Peyer's patch (tissue), 4 donors: ENCODE results near the gene NAT8L. TPM values are rescaled to one million over a fixed set of nuclear protein-coding genes. Genes with fewer than 3 reads are reported as not detected.

Experiments used
- DNase-seq, 3 donors: peaks; one replicate each; pipeline ENCODE4 v3.0.0-alpha.2; 2017 to 2019
- H3K27ac ChIP-seq, 4 donors: fragments of 200-600 bp; sonication (generic); one replicate each; pipeline ENCODE4 v1.5.1; 2016 to 2019
- H3K27me3 ChIP-seq, 2 donors: fragments of 200-600 bp; sonication (generic); one replicate each; pipeline ENCODE4 v1.5.1; 2019
- H3K36me3 ChIP-seq, 3 donors: fragments of 200-600 bp; sonication (generic); one replicate each; pipeline ENCODE4 v1.5.1; 2016 to 2019
- H3K4me1 ChIP-seq, 4 donors: fragments of 200-600 bp; sonication (generic); one replicate each; pipeline ENCODE4 v1.5.1; 2016 to 2019
- H3K4me3 ChIP-seq, 4 donors: fragments of 200-600 bp; sonication (generic); 1 replicate in 3 of 4; 2 replicates in 1 of 4; pipeline ENCODE4 v1.5.1; 2016 to 2019; ENCODE audit warnings: mild to moderate bottlenecking in 1 of 4
- H3K9me3 ChIP-seq, 4 donors: fragments of 200-600 bp; sonication (generic); one replicate each; pipeline ENCODE4 v1.5.1; 2016 to 2019; ENCODE audit warnings: mild to moderate bottlenecking in 1 of 4
- CTCF ChIP-seq, 6 experiments: fragments of 450-650 bp in 4 of 6; fragments of 200-600 bp in 2 of 6; sonication (generic) in 1 of 6; IDR thresholded peaks; one replicate each; pipeline ENCODE4 v1.5.1; 2017 to 2019; ENCODE audit warnings: antibody characterized with exemption in 6 of 6, mild to moderate bottlenecking in 3 of 6, moderate library complexity in 1 of 6
- POLR2A ChIP-seq, 2 donors: fragments of 450-650 bp; IDR thresholded peaks; one replicate each; pipeline ENCODE4 v1.5.1; 2017; ENCODE audit warnings: antibody characterized with exemption in 2 of 2, mild to moderate bottlenecking in 2 of 2, moderate library complexity in 2 of 2
- total RNA-seq, 4 donors: library from RNA; depleted of rRNA; stranded (reverse); fragments of >200 nt; gene quantifications; one replicate each; pipeline ENCODE4 v1.1.0, GENCODE V29; 2016

The NAT8L gene
- total RNA-seq, 4 donors from 2014 or later, result 0.27 TPM; not detected in 3

DNA sequence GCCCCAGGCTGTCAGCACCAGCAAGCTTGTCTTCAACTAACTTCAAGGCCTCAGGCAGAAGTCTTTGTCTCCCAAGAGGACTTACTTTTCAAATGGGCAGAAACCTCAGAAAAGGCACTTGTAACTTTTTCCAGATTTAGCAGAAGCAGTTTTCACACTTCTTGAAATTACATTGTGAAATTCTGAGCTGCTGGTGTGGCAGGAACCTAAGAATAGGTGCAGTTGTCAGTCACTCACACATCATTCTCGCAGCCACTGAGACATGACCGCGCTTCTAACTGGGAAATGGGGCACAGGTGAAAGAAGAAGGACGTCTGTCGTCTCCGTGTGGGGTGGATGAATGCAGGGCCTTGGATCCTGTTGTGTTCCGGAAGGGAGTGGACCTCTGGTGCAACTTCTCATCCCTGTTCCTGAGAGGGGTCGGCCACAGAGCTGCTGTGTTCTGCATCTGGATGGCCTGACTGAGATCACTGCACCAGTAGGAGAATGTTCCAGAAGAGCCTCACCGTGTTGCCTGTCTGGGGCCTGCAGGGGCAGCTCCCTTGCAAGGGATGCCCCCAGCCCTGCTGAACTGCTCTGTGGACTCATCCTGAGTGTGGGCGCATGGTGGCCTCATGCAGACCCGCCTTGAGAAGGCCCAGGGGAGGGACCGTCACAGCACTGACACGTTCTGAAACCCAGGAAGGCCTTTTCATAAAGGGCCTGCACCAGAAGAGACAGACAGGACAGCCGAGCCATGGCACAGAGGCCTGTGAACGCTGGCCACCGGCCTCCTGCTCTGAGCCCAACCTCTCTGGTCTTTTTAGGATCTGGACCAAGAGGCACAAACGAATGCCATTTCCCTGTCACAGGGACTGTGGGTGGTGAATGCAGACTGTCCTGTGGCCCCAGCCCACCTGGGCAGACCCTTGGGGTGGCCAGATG lies 18.7 kb downstream of the NAT8L start:
- no peak for DNase-seq
- Histone ChIP-seq H3K4me3 (no peak overlapping the region), H3K27me3 (no peaks in the 10 kb centered on the region), H3K36me3 (no peaks in the 10 kb centered on the region), H3K27ac (no peak overlapping the region), H3K9me3 (no peaks in the 10 kb centered on the region), H3K4me1 (no peaks in the 10 kb centered on the region)
- TF ChIP-seq CTCF (IDR thresholded peaks at IDR 0.05) (no peak), POLR2A (IDR thresholded peaks at IDR 0.05) (no peak)

DNA sequence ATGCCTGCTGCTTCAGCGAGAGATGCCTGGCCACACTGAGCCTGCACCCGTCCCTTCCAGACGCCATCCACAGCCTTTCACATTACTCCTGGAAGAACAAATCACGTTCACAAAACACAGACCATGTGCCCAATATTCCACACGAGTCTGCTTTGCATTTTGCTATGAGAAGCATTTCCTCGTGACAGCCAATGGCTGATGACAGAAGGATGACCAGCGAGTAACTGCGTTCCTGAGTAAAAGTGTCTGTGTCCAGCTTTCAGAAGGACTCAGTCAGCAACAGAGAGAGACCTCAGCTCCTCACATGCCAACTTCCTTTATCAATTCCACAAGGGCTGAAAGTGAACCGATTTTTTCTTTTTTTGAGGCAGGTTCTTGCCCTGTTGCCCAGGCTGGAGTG lies 19.5 kb downstream of the NAT8L start:
- no peak overlapping the region for H3K27ac ChIP-seq
- no peak for TF ChIP-seq POLR2A (IDR thresholded peaks at IDR 0.05)
- TF ChIP-seq CTCF (IDR thresholded peaks at IDR 0.05), result no peak
- no peaks in the 10 kb centered on the region for H3K27me3 ChIP-seq
- DNase-seq, result peak in 1 of 3 donors; percentile 8
- H3K4me1 ChIP-seq, result no peaks in the 10 kb centered on the region
- H3K4me3 ChIP-seq, result no peak overlapping the region
- H3K36me3 ChIP-seq, result no peaks in the 10 kb centered on the region
- H3K9me3 ChIP-seq, result no peaks in the 10 kb centered on the region

GRCh38 chr4:2079006-2079405 lies 19.9 kb downstream of the NAT8L start:
- no peaks in the 10 kb centered on the region for H3K27me3 ChIP-seq

DNA sequence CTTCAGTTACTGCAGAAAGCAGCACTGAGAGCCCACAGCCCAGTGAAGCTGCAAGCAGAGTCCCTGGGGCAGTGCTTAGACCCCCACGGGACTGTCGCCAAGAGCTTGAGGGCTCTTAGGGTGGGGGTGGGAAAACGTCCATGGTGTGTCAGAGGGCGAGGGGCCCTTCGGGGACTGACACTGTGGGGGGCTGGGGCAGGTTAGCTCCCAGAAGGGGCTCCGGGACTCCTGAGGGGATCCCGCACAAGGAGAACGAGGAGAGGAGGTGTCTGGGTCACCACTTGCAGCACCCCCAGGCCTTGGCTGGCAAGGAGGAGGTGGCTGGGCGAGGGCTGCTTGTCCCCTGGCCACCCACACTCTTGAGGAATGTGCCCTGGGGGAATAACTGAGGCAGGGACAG lies 20.8 kb downstream of the NAT8L start:
- TF ChIP-seq CTCF (IDR thresholded peaks at IDR 0.05), result no peak
- no peak for TF ChIP-seq POLR2A (IDR thresholded peaks at IDR 0.05)
- DNase-seq, result peak in 1 of 3 donors; percentile 34
- H3K9me3 ChIP-seq, result no peaks in the 10 kb centered on the region
- no peaks in the 10 kb centered on the region for H3K36me3 ChIP-seq
- H3K4me3 ChIP-seq, result no peak overlapping the region
- H3K27ac ChIP-seq, result no peak overlapping the region
- no peaks in the 10 kb centered on the region for H3K4me1 ChIP-seq
- no peaks in the 10 kb centered on the region for H3K27me3 ChIP-seq

More at GRCh38 chr4:2079006-2079405, 19.9 kb downstream of the NAT8L start:
- DNase-seq, result peak in 1 of 3 donors; percentile 15
- H3K4me3 ChIP-seq, result no peak overlapping the region
- H3K27ac ChIP-seq, result no peak overlapping the region
- H3K9me3 ChIP-seq, result no peaks in the 10 kb centered on the region
- H3K4me1 ChIP-seq, result no peaks in the 10 kb centered on the region
- TF ChIP-seq CTCF (IDR thresholded peaks at IDR 0.05) (no peak), POLR2A (IDR thresholded peaks at IDR 0.05) (no peak)
- H3K36me3 ChIP-seq, result no peaks in the 10 kb centered on the region

DNA sequence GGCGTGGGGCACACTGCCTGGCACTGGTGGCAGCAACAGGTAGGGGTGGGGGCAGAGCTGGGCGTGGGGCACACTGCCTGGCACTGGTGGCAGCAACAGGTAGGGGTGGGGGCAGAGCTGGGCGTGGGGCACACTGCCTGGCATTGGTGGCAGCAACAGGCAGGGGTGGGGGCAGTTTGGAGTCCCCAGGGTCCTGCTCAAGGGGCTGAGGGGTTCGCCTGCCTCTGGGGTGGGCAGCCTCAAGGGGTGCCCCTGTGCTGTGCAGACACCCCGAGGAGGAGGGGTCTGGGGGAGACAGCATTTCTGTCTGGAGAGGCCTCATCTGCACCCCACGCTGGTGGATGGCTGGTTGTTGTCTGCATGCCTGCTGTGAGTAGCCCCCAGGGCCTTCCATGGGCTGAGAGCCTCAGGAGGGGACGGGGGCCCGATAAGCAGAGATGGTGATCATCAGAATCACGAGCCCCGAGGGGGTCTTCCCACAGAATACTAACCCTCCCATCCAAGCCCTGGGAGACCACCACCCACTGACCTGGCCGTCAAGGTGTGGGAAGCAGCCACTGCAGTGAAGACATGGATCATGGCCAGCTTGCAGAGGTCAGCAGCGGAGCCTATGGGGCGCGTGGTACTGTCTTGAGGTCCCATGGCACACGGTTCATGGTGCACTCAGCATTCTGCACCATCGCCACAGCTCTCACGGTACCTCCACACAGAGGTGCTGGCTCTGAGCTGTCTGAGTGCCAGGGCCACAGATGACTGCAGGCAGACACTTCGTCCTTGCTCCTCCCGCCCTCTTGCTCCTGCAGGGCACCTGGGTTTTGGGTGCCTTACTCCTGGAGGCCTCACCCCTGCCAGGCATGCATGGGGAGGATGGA lies 21.5 kb downstream of the NAT8L start:
- Histone ChIP-seq H3K27me3 (no peaks in the 10 kb centered on the region), H3K27ac (no peak overlapping the region), H3K4me3 (no peak overlapping the region), H3K4me1 (no peaks in the 10 kb centered on the region), H3K36me3 (no peaks in the 10 kb centered on the region), H3K9me3 (no peaks in the 10 kb centered on the region)
- DNase-seq, result peak in 1 of 3 donors; percentile 39
- no peak for TF ChIP-seq POLR2A (IDR thresholded peaks at IDR 0.05)
- no peak for TF ChIP-seq CTCF (IDR thresholded peaks at IDR 0.05)
